GM23248 (cell line): ENCODE results near the gene FBXL4. TPM values are rescaled to one million over a fixed set of nuclear protein-coding genes. Genes with fewer than 3 reads are reported as not detected.

Experiments
- DNase-seq: peaks from one replicate; pipeline ENCODE4 v3.0.0-alpha.2; 2015
- H2AFZ ChIP-seq: fragments of 200-600 bp; sonication (generic); 2 replicates; pipeline ENCODE4 v1.6.1; 2016; ENCODE audit warnings: antibody characterized with exemption
- H3F3A ChIP-seq: fragments of 200-600 bp; sonication (generic); 2 replicates; pipeline ENCODE4 v1.6.1; 2016; ENCODE audit warnings: mild to moderate bottlenecking, antibody characterized with exemption, mixed run types; ENCODE audit not compliant: insufficient read depth
- H3K27ac ChIP-seq: fragments of 200-600 bp; sonication (generic); 2 replicates; pipeline ENCODE4 v1.5.1; 2016; ENCODE audit warnings: mild to moderate bottlenecking
- H3K27me3 ChIP-seq: fragments of 200-600 bp; sonication (generic); replicated peaks from 2 replicates; pipeline ENCODE4 v1.6.1; 2016; ENCODE audit warnings: mild to moderate bottlenecking; ENCODE audit not compliant: insufficient read depth
- H3K36me3 ChIP-seq: fragments of 200-600 bp; sonication (generic); 2 replicates; pipeline ENCODE4 v1.6.1; 2016; ENCODE audit warnings: low read depth, mild to moderate bottlenecking
- H3K4me1 ChIP-seq: fragments of 200-600 bp; sonication (generic); 2 replicates; pipeline ENCODE4 v1.6.1; 2016; ENCODE audit warnings: mild to moderate bottlenecking; ENCODE audit not compliant: insufficient read depth
- H3K4me2 ChIP-seq: fragments of 200-600 bp; sonication (generic); one replicate; pipeline ENCODE4 v1.6.1; 2016; ENCODE audit warnings: mild to moderate bottlenecking; ENCODE audit not compliant: unreplicated experiment
- H3K4me3 ChIP-seq: fragments of 200-600 bp; sonication (generic); 2 replicates; pipeline ENCODE4 v1.5.1; 2016; ENCODE audit warnings: mild to moderate bottlenecking
- H3K79me2 ChIP-seq: fragments of 200-600 bp; sonication (generic); 2 replicates; pipeline ENCODE4 v1.6.1; 2016; ENCODE audit warnings: mild to moderate bottlenecking; ENCODE audit not compliant: insufficient read depth
- H3K9ac ChIP-seq: fragments of 200-600 bp; sonication (generic); 2 replicates; pipeline ENCODE4 v1.6.1; 2016; ENCODE audit warnings: mild to moderate bottlenecking
- H3K9me2 ChIP-seq: fragments of 200-600 bp; sonication (generic); 2 replicates; pipeline ENCODE4 v1.6.1; 2016; ENCODE audit warnings: mixed run types, mild to moderate bottlenecking, moderate library complexity; ENCODE audit not compliant: insufficient read depth
- H3K9me3 ChIP-seq: fragments of 200-600 bp; sonication (generic); one replicate; pipeline ENCODE4 v1.6.1; 2017; ENCODE audit warnings: low read depth
- H4K20me1 ChIP-seq: fragments of 200-600 bp; sonication (generic); 2 replicates; pipeline ENCODE4 v1.6.0; 2016; ENCODE audit not compliant: insufficient read depth
- EZH2 ChIP-seq: fragments of 200-600 bp; sonication (generic); IDR thresholded peaks from 2 replicates; pipeline ENCODE4 v1.6.1; 2018; ENCODE audit warnings: antibody characterized with exemption, mild to moderate bottlenecking; ENCODE audit not compliant: insufficient read depth, poor library complexity, severe bottlenecking
- EZH2phosphoT487 ChIP-seq: fragments of 200-600 bp; sonication (generic); IDR thresholded peaks from 2 replicates; pipeline ENCODE4 v1.6.1; 2018; ENCODE audit warnings: antibody characterized with exemption, moderate library complexity, mild to moderate bottlenecking, low read depth; ENCODE audit not compliant: insufficient read depth
- WGBS, 2 experiments: methylation state at CpG; one replicate each; pipeline ENCODE4 v1.1.6; 2015 to 2017; ENCODE audit warnings: low lambda C conversion rate in 2 of 2, low coverage in 1 of 2; ENCODE audit errors: missing lambda C conversion rate in 2 of 2; 5-methylcytosine and 5-hydroxymethylcytosine counted together
- in situ Hi-C: fragments of 300-500 bp; cut with MboI; formaldehyde crosslinking; loops from 2 replicates; pipeline ENCODE4 v1.15.0; 2020
- polyA plus RNA-seq: library from polyadenylated mRNA; unstranded; fragments of >200 nt; fragmentation: Nextera tagmentation; extraction: Ambion mirVana; gene quantifications from 2 replicates; pipeline ENCODE4 v1.2.1, GENCODE V29; 2016
- total RNA-seq: library from RNA; depleted of rRNA; stranded (reverse); fragments of >200 nt; shearing (Covaris generic); gene quantifications from 2 replicates; pipeline ENCODE4 v1.2.3, GENCODE V29; 2014

FBXL4 gene
- total and polyA plus RNA-seq, 2 experiments from 2014 or later = 11.3 to 15.1 TPM

- H3F3A ChIP-seq = no peaks in the 10 kb centered on the region
- H3K9ac ChIP-seq = no peak overlapping the region
- no peak overlapping the region for H3K4me2 ChIP-seq
- no peak for TF ChIP-seq EZH2phosphoT487
- no peak for TF ChIP-seq EZH2
- H3K27me3 ChIP-seq = no peaks in the 10 kb centered on the region
- H3K9me2 ChIP-seq = no peaks in the 10 kb centered on the region
- no peak overlapping the region for H2AFZ ChIP-seq
- H3K36me3 ChIP-seq = no peaks in the 10 kb centered on the region; the same call in 1 of the 2 replicates
- DNase-seq = no peak
- no peaks in the 10 kb centered on the region for H3K9me3 ChIP-seq
- H3K4me3 ChIP-seq = no peak overlapping the region
- peaks cover 92% of the 10 kb centered on the region for H3K79me2 ChIP-seq
- 76 to 84% methylated on average over 3 of the region's 3 CpGs for WGBS, 2 experiments
- H3K4me1 ChIP-seq = 0 out of 2 replicates have a peak, but pooled peaks cover 3% of the 10 kb centered on the region
- in situ Hi-C loops = no loop called here
- peaks cover 7% of the 10 kb centered on the region; the same call in 1 of the 2 replicates for H4K20me1 ChIP-seq
- no peak overlapping the region for H3K27ac ChIP-seq
Observed at GRCh38 chr6:98937351-98937750, 10.4 kb downstream of the FBXL4 start.

- H2AFZ ChIP-seq = no peak overlapping the region
- peaks cover 9% of the 10 kb centered on the region for H3F3A ChIP-seq
- in situ Hi-C loops = no loop called here
- H3K9ac ChIP-seq = no peak overlapping the region
- TF ChIP-seq EZH2phosphoT487 (no peak), EZH2 (no peak)
- H3K4me3 ChIP-seq = no peak overlapping the region
- no peak overlapping the region for H3K27ac ChIP-seq
- no peaks in the 10 kb centered on the region for H3K9me2 ChIP-seq
- H3K4me2 ChIP-seq = no peak overlapping the region
- WGBS, 2 experiments = 92 to 97% methylated on average over 7 of the region's 7 CpGs
- no peak for DNase-seq
- no peaks in the 10 kb centered on the region for H3K9me3 ChIP-seq
- H3K79me2 ChIP-seq = peaks cover 85% of the 10 kb centered on the region
- H3K36me3 ChIP-seq = no peaks in the 10 kb centered on the region
- no peaks in the 10 kb centered on the region for H3K27me3 ChIP-seq
- H4K20me1 ChIP-seq = no peaks in the 10 kb centered on the region; the same call in 1 of the 2 replicates
- H3K4me1 ChIP-seq = peaks cover 11% of the 10 kb centered on the region
Observed at GRCh38 chr6:98932381-98932780, 15.4 kb downstream of the FBXL4 start.

GRCh38 chr6:98931696-98932095 is 16.1 kb downstream of the FBXL4 start:
- H3K9me3 ChIP-seq = no peaks in the 10 kb centered on the region
- H3K36me3 ChIP-seq = peaks cover 3% of the 10 kb centered on the region; the same call in 1 of the 2 replicates
- in situ Hi-C loops = no loop called here
- H3F3A ChIP-seq = peaks cover 9% of the 10 kb centered on the region
- peaks cover 11% of the 10 kb centered on the region for H3K4me1 ChIP-seq
- no peaks in the 10 kb centered on the region for H3K9me2 ChIP-seq
- no peak for DNase-seq
- TF ChIP-seq EZH2 (no peak), EZH2phosphoT487 (no peak)
- no peak overlapping the region for H3K27ac ChIP-seq
- H3K4me3 ChIP-seq = no peak overlapping the region
- no peak overlapping the region for H2AFZ ChIP-seq
- H3K27me3 ChIP-seq = no peaks in the 10 kb centered on the region
- WGBS, 2 experiments = 83 to 91% methylated on average over 3 of the region's 3 CpGs
- H4K20me1 ChIP-seq = no peaks in the 10 kb centered on the region; the same call in 1 of the 2 replicates
- H3K79me2 ChIP-seq = peaks cover 82% of the 10 kb centered on the region
- no peak overlapping the region for H3K4me2 ChIP-seq
- no peak overlapping the region for H3K9ac ChIP-seq

- no peak overlapping the region for H3K4me3 ChIP-seq
- H3K9me3 ChIP-seq = no peaks in the 10 kb centered on the region
- H3K4me2 ChIP-seq = no peak overlapping the region
- H2AFZ ChIP-seq = no peak overlapping the region
- peaks cover 11% of the 10 kb centered on the region for H3K4me1 ChIP-seq
- no peaks in the 10 kb centered on the region; the same call in 1 of the 2 replicates for H4K20me1 ChIP-seq
- H3F3A ChIP-seq = peaks cover 9% of the 10 kb centered on the region
- in situ Hi-C loops = no loop called here
- TF ChIP-seq EZH2 (no peak), EZH2phosphoT487 (no peak)
- no peak overlapping the region for H3K9ac ChIP-seq
- no peaks in the 10 kb centered on the region for H3K27me3 ChIP-seq
- H3K36me3 ChIP-seq = peaks cover 4% of the 10 kb centered on the region; the same call in 1 of the 2 replicates
- 25 to 81% methylated on average over 1 to 2 of the region's 2 CpGs for WGBS, 2 experiments
- no peak overlapping the region for H3K27ac ChIP-seq
- peaks cover 72% of the 10 kb centered on the region for H3K79me2 ChIP-seq
- no peaks in the 10 kb centered on the region for H3K9me2 ChIP-seq
- DNase-seq = no peak
Observed at GRCh38 chr6:98929498-98930060, 18.2 kb downstream of the FBXL4 start.
